Measurements from ENCODE around the gene CCDC120. TPM values are rescaled to one million over a fixed set of nuclear protein-coding genes. Genes with fewer than 3 reads are reported as not detected.
A peak's percentile ranks its signal among the peaks of the same experiment; 100 is the strongest.

The CCDC120 gene
- total RNA-seq, 1 donor from 2014 or later = 2.7 TPM

GRCh38 chrX:49102190-49102589, 43.4 kb downstream of the CCDC120 start:
- no peak for DNase-seq

- no peak for DNase-seq
Measured at GRCh38 chrX:49103637-49104036, 44.8 kb downstream of the CCDC120 start.

DNA sequence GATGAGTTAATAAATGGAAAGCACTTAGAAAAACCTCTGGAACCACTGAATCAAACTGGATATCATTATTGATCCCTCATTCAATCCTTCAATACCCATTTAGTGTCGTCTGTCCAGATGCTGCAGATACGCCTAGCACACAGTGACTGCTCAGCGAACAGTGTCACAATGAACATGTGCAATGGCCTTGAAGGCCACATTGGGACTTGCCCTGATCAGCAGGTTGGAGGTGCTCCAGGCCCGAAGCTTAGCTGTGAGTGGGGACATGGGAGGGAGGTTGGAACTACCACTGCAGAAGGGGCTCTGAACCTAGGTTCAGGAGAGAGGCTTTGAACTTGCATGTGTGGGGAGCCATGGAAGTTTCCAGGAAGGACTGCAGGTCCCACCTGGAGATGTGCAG, 47.5 kb downstream of the CCDC120 start:
- no peak for DNase-seq

- DNase-seq = peak; percentile 13
Measured at GRCh38 chrX:49106930-49107329, 48.1 kb downstream of the CCDC120 start.

DNA sequence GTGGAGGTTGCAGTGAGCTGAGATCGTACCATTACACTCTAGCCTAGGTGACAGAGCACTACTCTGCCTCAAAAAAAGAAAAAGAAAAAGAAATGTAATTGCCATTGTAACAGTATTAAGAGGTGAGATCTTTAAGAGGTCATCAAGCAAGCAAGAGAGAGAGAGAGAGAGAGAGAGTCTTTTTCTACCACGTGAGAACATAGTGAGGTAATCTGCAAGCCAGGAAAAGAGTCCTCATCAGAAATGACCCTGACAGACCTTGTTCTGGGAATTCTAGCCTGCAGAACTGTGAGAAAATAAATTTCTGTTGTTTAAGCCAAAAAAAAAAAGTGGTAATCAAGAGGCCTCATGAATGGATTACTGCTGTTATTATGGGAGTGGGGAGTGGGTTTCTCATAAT, 49.8 kb downstream of the CCDC120 start:
- DNase-seq = no peak

- no peak for DNase-seq
Measured at GRCh38 chrX:49110417-49110816, 51.6 kb downstream of the CCDC120 start.

GRCh38 chrX:49111791-49112190, 53.0 kb downstream of the CCDC120 start:
- DNase-seq = no peak

DNA sequence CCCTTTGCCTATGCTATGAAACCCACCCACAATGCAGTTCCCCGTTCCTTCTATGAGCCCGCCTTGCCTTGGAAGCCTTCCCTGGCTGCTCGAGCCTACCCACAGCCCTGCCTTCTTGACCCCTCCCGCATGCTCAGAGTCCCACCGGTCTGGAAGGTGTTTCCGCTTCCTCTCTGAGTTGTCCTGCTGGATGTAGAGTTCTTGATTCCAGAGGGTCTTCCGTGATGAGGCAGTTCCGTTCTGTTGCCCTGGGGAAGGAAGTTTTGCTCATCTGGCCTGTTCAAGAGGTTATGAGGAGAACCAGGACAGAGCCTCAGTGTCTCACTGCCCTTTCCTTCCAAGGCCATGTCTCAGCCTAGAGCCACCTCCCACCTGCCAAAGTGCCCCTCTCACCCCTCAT, 57.3 kb downstream of the CCDC120 start:
- no peak for DNase-seq

DNA sequence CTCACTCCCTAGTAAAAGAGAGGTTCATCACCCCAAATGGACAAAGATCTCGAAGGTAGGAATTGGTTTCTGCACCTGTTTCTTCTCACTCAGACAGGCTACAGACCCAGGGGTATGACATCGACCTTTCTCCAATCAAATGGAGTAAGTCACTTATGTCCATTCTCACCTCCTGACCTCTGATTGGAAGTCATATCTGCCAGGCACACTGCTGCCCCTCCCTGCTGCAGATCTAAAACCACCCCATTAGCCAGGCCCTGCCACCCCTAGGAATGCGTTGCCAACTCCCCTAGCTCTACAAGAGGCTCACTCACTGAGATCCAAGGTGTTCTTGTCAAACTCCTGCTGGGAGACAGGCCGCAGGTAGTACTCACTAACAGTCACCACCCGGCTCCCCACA, 57.9 kb downstream of the CCDC120 start:
- no peak for DNase-seq

DNA sequence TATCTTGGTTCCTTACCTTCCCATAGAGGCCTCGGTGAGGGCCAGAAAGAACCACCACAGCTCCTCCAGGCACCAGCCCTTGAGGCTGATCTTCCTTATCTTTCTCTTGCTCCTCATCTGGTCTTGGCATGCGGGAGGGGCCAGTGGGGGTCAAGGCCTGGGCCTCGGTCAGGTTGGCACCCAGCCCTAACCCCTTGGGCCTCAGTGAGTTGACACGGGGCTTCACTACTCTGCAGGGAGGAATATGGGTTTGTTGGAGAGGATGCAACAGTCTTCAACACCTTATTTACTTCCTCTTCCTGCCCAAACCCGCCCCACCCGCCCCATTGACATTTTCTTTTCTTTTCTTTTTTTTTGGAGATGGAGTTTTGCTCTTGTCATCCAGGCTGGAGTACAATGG, 58.8 kb downstream of the CCDC120 start:
- DNase-seq = no peak

Small RNA genes lying within 50 kb of the gene (small RNA-seq; reads per million reads assigned to genes)
- not detected for gene RNU4-52P (ENCODE audit: low replicate concordance)

Other genes with a start within 250 kb of the CCDC120 start
- gene ERAS, start 232.5 kb upstream of the CCDC120 start, total RNA-seq = not detected
- gene PCSK1N, start 223.4 kb upstream of the CCDC120 start, total RNA-seq = 2.5 TPM
- gene TIMM17B, start 161.2 kb upstream of the CCDC120 start, total RNA-seq = 36.7 TPM
- 25.2 TPM for gene PQBP1, start 161.1 kb upstream of the CCDC120 start, total RNA-seq
- 11.1 TPM for gene SLC35A2, start 147.4 kb upstream of the CCDC120 start, total RNA-seq
- gene PIM2, start 140.0 kb upstream of the CCDC120 start, total RNA-seq = 1.8 TPM
- gene OTUD5, start 101.4 kb upstream of the CCDC120 start, total RNA-seq = 30.8 TPM
- gene KCND1, start 87.2 kb upstream of the CCDC120 start, total RNA-seq = 2.1 TPM
- 21.0 TPM for gene GRIPAP1, start 56.7 kb upstream of the CCDC120 start, total RNA-seq
- gene TFE3, start 15.6 kb upstream of the CCDC120 start, total RNA-seq = 27.1 TPM
- gene PRAF2, start 15.0 kb downstream of the CCDC120 start, total RNA-seq = 1.3 TPM
- 20.3 TPM for gene WDR45, start 20.9 kb downstream of the CCDC120 start, total RNA-seq
- 22.9 TPM for gene GPKOW, start 64.7 kb downstream of the CCDC120 start, total RNA-seq
- gene MAGIX, start 103.8 kb downstream of the CCDC120 start, total RNA-seq = 3.5 TPM
- gene PLP2, start 112.9 kb downstream of the CCDC120 start, total RNA-seq = 16.5 TPM
- 7.7 TPM for gene PRICKLE3, start 127.4 kb downstream of the CCDC120 start, total RNA-seq
- 1.1 TPM for gene SYP, start 141.2 kb downstream of the CCDC120 start, total RNA-seq
- not detected for gene CACNA1F, start 174.3 kb downstream of the CCDC120 start, total RNA-seq
- 10.6 TPM for gene CCDC22, start 176.5 kb downstream of the CCDC120 start, total RNA-seq
- gene FOXP3, start 205.7 kb downstream of the CCDC120 start, total RNA-seq = 0.21 TPM
- 14.4 TPM for gene PPP1R3F, start 210.8 kb downstream of the CCDC120 start, total RNA-seq
- gene GAGE10, start 244.6 kb downstream of the CCDC120 start, total RNA-seq = not detected

Data from tongue (tissue), 3 donors.